WTC11 (cell line): Measurements from ENCODE around the gene DOC2A. TPM values are rescaled to one million over a fixed set of nuclear protein-coding genes. Genes with fewer than 3 reads are reported as not detected.

ENCODE experiments used
- ATAC-seq: fragments of 200-7000 bp; cut with Tn5 transposase; 2 replicates; pipeline ENCODE4 v1.10.0; 2021; ENCODE audit warnings: mild to moderate bottlenecking, moderate library complexity
- CTCF ChIA-PET: fragments of 300-600 bp; sonication (Branson Sonifier 250); formaldehyde crosslinking; loops from one replicate; lab custom pipeline; 2021; ENCODE audit warnings: antibody characterized with exemption; lab: Charles Lee
- POLR2A ChIA-PET: fragments of 350-600 bp; sonication (Branson Sonifier 250); formaldehyde crosslinking; loops from one replicate; lab custom pipeline; 2021; ENCODE audit warnings: antibody characterized with exemption; lab: Charles Lee
- DNase-seq: peaks from one replicate; pipeline ENCODE4 v3.0.0; 2021; ENCODE audit warnings: low spot score
- H3K27ac Mint-ChIP-seq: 2 replicates; pipeline ENCODE4 v1.8.0; 2021; ENCODE audit warnings: mixed read lengths
- H3K27me3 Mint-ChIP-seq: 2 replicates; pipeline ENCODE4 v1.8.0; 2021; ENCODE audit warnings: low read depth, mild to moderate bottlenecking, moderate library complexity, mixed read lengths
- H3K36me3 Mint-ChIP-seq: 2 replicates; pipeline ENCODE4 v1.8.0; 2021; ENCODE audit warnings: mixed read lengths
- H3K4me1 Mint-ChIP-seq: 2 replicates; pipeline ENCODE4 v1.8.0; 2022; ENCODE audit warnings: mixed read lengths
- H3K4me3 Mint-ChIP-seq: 2 replicates; pipeline ENCODE4 v1.8.0; 2021; ENCODE audit warnings: mild to moderate bottlenecking, moderate library complexity, mixed read lengths
- H3K9me3 Mint-ChIP-seq: 2 replicates; pipeline ENCODE4 v1.8.0; 2021; ENCODE audit warnings: mixed read lengths
- CREM ChIP-seq: sonication (generic); formaldehyde crosslinking; IDR thresholded peaks from 2 replicates; pipeline ENCODE4 v1.8.1; 2022; ENCODE audit warnings: mild to moderate bottlenecking, missing genetic modification reagents, moderate library complexity
- ETV6 ChIP-seq: sonication (generic); formaldehyde crosslinking; IDR thresholded peaks from 2 replicates; pipeline ENCODE4 v1.8.1; 2022; ENCODE audit warnings: mild to moderate bottlenecking, missing genetic modification reagents
- GABPB1 ChIP-seq: sonication (generic); formaldehyde crosslinking; IDR thresholded peaks from 2 replicates; pipeline ENCODE4 v1.8.1; 2023; ENCODE audit warnings: mild to moderate bottlenecking, missing genetic modification reagents
- KAT7 ChIP-seq: sonication (generic); formaldehyde crosslinking; IDR thresholded peaks from 2 replicates; pipeline ENCODE4 v1.8.1; 2023; ENCODE audit warnings: missing genetic modification reagents, mild to moderate bottlenecking, borderline replicate concordance
- NFATC4 ChIP-seq: fragments of 250-450 bp; sonication (Bioruptor Pico); IDR thresholded peaks from 2 replicates; pipeline ENCODE4 v1.9.0; 2021; ENCODE audit warnings: mild to moderate bottlenecking
- NFYB ChIP-seq: sonication (generic); formaldehyde crosslinking; conservative IDR thresholded peaks from 2 replicates; pipeline ENCODE4 v1.8.0; 2022; ENCODE audit warnings: low read depth, missing genetic modification reagents
- TCF7 ChIP-seq: sonication (generic); formaldehyde crosslinking; IDR thresholded peaks from 2 replicates; pipeline ENCODE4 v1.8.0; 2022; ENCODE audit warnings: mild to moderate bottlenecking, low read depth, missing genetic modification reagents, moderate library complexity
- TEAD4 ChIP-seq: sonication (generic); formaldehyde crosslinking; IDR thresholded peaks from 2 replicates; pipeline ENCODE4 v1.8.0; 2022; ENCODE audit warnings: mild to moderate bottlenecking, missing genetic modification reagents
- total RNA-seq: library from RNA; stranded (reverse); gene quantifications from 3 replicates; pipeline ENCODE4 v1.2.3, GENCODE V29; 2021
- TF ChIP-seq, protein P1 (sequence below): sonication (generic); formaldehyde crosslinking; IDR thresholded peaks from 2 replicates; pipeline ENCODE4 v1.8.0; 2023; ENCODE audit warnings: missing genetic modification reagents, mild to moderate bottlenecking, borderline replicate concordance
- TF ChIP-seq, protein P2 (sequence below): sonication (generic); formaldehyde crosslinking; IDR thresholded peaks from 2 replicates; pipeline ENCODE4 v1.8.0; 2023; ENCODE audit warnings: missing genetic modification reagents
- TF ChIP-seq, protein P3 (sequence below): sonication (generic); formaldehyde crosslinking; IDR thresholded peaks from 2 replicates; pipeline ENCODE4 v1.8.1; 2023; ENCODE audit warnings: mild to moderate bottlenecking, missing genetic modification reagents
- TF ChIP-seq, protein P4 (sequence below): fragments of 200-600 bp; IDR thresholded peaks from 2 replicates; pipeline ENCODE4 v1.8.0; 2022; ENCODE audit warnings: antibody characterized with exemption
- TF ChIP-seq, protein P5 (sequence below): sonication (generic); formaldehyde crosslinking; IDR thresholded peaks from 2 replicates; pipeline ENCODE4 v1.8.0; 2023; ENCODE audit warnings: mild to moderate bottlenecking, missing genetic modification reagents
- TF ChIP-seq, protein P6 (sequence below): sonication (generic); formaldehyde crosslinking; IDR thresholded peaks from 2 replicates; pipeline ENCODE4 v1.8.1; 2022; ENCODE audit warnings: mild to moderate bottlenecking, missing genetic modification reagents, moderate library complexity, borderline replicate concordance

Gene DOC2A
- total RNA-seq, 1 experiment from 2014 or later, result 10.8 TPM

DNA sequence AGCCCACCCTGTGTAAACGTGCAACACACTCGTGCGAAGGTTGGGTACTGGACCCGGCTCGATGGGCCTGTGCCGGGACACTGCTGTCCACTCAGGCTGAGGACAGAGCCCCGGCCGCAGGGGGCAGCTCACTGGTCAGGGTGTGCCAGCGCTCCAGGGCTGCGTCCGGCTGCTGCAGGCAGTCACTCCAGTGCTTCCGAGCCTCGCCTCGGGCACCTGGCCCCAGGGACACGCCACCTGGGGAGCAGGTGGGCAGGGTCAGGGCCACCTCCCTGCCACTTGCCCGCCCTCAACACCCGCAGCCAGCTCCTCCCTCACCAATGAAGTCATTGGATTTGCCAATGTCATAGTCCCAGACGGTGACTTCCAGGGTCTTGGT, 4.7 kb downstream of the DOC2A start:
- Mint-ChIP-seq H3K27me3 (peaks cover 11% of the 10 kb centered on the region), H3K27ac (no peak overlapping the region), H3K36me3 (peaks cover 9% of the 10 kb centered on the region), H3K4me1 (peaks cover 15% of the 10 kb centered on the region)
- ATAC-seq (no peak), DNase-seq (no peak)
- no peak for TF ChIP-seq TEAD4
- TF ChIP-seq, protein P1, sequence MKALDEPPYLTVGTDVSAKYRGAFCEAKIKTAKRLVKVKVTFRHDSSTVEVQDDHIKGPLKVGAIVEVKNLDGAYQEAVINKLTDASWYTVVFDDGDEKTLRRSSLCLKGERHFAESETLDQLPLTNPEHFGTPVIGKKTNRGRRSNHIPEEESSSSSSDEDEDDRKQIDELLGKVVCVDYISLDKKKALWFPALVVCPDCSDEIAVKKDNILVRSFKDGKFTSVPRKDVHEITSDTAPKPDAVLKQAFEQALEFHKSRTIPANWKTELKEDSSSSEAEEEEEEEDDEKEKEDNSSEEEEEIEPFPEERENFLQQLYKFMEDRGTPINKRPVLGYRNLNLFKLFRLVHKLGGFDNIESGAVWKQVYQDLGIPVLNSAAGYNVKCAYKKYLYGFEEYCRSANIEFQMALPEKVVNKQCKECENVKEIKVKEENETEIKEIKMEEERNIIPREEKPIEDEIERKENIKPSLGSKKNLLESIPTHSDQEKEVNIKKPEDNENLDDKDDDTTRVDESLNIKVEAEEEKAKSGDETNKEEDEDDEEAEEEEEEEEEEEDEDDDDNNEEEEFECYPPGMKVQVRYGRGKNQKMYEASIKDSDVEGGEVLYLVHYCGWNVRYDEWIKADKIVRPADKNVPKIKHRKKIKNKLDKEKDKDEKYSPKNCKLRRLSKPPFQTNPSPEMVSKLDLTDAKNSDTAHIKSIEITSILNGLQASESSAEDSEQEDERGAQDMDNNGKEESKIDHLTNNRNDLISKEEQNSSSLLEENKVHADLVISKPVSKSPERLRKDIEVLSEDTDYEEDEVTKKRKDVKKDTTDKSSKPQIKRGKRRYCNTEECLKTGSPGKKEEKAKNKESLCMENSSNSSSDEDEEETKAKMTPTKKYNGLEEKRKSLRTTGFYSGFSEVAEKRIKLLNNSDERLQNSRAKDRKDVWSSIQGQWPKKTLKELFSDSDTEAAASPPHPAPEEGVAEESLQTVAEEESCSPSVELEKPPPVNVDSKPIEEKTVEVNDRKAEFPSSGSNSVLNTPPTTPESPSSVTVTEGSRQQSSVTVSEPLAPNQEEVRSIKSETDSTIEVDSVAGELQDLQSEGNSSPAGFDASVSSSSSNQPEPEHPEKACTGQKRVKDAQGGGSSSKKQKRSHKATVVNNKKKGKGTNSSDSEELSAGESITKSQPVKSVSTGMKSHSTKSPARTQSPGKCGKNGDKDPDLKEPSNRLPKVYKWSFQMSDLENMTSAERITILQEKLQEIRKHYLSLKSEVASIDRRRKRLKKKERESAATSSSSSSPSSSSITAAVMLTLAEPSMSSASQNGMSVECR, result no peak
- TF ChIP-seq, protein P2, sequence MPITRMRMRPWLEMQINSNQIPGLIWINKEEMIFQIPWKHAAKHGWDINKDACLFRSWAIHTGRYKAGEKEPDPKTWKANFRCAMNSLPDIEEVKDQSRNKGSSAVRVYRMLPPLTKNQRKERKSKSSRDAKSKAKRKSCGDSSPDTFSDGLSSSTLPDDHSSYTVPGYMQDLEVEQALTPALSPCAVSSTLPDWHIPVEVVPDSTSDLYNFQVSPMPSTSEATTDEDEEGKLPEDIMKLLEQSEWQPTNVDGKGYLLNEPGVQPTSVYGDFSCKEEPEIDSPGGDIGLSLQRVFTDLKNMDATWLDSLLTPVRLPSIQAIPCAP (CRISPR knock-in tag), result no peak
- TF ChIP-seq NFATC4 (CRISPR knock-in tag), result no peak
- no peak for TF ChIP-seq CREM
- TF ChIP-seq, protein P3, sequence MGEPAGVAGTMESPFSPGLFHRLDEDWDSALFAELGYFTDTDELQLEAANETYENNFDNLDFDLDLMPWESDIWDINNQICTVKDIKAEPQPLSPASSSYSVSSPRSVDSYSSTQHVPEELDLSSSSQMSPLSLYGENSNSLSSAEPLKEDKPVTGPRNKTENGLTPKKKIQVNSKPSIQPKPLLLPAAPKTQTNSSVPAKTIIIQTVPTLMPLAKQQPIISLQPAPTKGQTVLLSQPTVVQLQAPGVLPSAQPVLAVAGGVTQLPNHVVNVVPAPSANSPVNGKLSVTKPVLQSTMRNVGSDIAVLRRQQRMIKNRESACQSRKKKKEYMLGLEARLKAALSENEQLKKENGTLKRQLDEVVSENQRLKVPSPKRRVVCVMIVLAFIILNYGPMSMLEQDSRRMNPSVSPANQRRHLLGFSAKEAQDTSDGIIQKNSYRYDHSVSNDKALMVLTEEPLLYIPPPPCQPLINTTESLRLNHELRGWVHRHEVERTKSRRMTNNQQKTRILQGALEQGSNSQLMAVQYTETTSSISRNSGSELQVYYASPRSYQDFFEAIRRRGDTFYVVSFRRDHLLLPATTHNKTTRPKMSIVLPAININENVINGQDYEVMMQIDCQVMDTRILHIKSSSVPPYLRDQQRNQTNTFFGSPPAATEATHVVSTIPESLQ (CRISPR knock-in tag), result no peak
- no peak for TF ChIP-seq NFYB (CRISPR knock-in tag)
- TF ChIP-seq, all 79 proteins: peak for 0
- POLR2A ChIA-PET, result no interaction called here
- Mint-ChIP-seq H3K9me3 (no peaks in the 10 kb centered on the region), H3K4me3 (no peak overlapping the region)
- CTCF ChIA-PET, result interaction anchor here (0.6 to 2.4 kb wide), 15 partner anchors 8 to 315 kb away, joined by 3 to 24 read pairs (median 4); partner anchors contain the start of genes KIF22, PAGR1, TAOK2 and TLCD3B

DNA sequence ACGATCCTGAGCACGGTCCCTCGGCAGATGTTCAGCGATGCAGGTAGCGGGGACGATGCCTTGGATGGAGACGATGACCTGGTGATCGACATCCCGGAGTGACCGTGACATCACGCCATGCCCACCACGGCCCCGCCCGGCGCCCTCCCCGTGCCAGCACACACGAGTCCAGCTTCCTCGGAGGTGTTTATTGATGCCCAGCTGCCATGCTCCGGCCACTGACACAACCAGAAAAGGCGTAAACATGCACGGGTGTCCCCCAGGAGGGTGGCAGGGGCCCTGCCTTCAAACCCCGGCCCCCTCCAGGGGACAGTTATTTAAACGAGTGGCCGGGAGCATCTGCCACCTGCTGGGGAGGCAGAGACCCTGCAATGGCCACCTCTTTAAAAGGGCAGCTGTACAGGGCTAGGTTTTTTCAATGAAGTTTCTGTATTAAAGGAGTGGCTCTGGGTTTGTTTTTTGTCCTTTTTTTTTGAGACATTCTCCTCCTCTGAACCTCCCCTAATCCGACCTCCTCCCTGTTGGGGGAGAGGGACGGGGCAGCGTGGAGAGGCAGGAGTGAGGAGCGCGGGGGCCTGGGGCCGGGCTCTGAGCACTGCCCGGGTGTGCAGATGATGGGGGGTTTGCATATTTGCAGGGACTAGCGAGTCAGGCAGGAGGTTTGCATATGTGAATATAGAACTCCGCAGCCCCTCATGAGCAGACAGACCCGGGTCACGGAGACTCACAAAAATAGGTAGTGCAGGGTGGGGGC, 5.3 kb downstream of the DOC2A start:
- peaks cover 16% of the 10 kb centered on the region for H3K4me1 Mint-ChIP-seq
- H3K36me3 Mint-ChIP-seq, result peaks cover 9% of the 10 kb centered on the region
- H3K27ac Mint-ChIP-seq, result no peak overlapping the region
- TF ChIP-seq, protein P4, sequence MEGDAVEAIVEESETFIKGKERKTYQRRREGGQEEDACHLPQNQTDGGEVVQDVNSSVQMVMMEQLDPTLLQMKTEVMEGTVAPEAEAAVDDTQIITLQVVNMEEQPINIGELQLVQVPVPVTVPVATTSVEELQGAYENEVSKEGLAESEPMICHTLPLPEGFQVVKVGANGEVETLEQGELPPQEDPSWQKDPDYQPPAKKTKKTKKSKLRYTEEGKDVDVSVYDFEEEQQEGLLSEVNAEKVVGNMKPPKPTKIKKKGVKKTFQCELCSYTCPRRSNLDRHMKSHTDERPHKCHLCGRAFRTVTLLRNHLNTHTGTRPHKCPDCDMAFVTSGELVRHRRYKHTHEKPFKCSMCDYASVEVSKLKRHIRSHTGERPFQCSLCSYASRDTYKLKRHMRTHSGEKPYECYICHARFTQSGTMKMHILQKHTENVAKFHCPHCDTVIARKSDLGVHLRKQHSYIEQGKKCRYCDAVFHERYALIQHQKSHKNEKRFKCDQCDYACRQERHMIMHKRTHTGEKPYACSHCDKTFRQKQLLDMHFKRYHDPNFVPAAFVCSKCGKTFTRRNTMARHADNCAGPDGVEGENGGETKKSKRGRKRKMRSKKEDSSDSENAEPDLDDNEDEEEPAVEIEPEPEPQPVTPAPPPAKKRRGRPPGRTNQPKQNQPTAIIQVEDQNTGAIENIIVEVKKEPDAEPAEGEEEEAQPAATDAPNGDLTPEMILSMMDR, result peak; percentile 50; the same call in 1 of the 2 replicates
- no peak for TF ChIP-seq KAT7 (CRISPR knock-in tag)
- DNase-seq (no peak), ATAC-seq (peak; percentile 14)
- H3K4me3 Mint-ChIP-seq, result no peak overlapping the region
- H3K27me3 Mint-ChIP-seq, result peaks cover 10% of the 10 kb centered on the region
- POLR2A ChIA-PET, result no interaction called here
- H3K9me3 Mint-ChIP-seq, result no peaks in the 10 kb centered on the region
- CTCF ChIA-PET, result interaction anchor here (0.6 to 2.4 kb wide), 16 partner anchors 8 to 314 kb away, joined by 3 to 24 read pairs (median 4); partner anchors contain the start of genes KIF22, PAGR1, TAOK2 and TLCD3B

DNA sequence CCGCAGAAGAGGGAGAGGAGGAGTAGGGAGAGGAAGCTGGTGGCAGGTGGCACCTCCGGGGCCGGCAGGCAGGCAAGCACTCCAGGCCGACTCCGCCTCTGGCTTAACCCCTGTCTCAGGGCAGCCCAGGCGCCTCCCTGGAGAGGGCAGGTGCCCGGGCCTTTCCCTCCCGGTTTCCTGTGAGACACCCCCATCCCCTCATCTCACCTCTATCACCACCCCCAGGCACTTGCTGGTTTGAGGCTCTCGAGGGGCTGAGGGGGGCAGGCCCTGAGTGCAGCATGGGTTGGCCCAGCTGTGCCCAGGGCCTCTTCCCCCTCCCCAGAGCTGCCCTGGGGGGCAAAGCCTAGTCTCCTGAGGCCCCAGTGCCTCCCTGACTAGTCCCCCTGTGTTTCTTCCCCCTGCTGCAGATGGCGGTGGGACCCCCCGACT, 6.0 kb downstream of the DOC2A start:
- H3K27me3 Mint-ChIP-seq, result peaks cover 4% of the 10 kb centered on the region; the same call in 1 of the 2 replicates
- CTCF ChIA-PET, result interaction anchor here (0.8 to 2.4 kb wide), 6 partner anchors 27 to 105 kb away, joined by 3 to 24 read pairs (median 5); partner anchors contain the start of genes ASPHD1, SEZ6L2, TAOK2 and TLCD3B
- DNase-seq (no peak), ATAC-seq (no peak)
- H3K4me1 Mint-ChIP-seq, result peaks cover 18% of the 10 kb centered on the region
- H3K9me3 Mint-ChIP-seq, result no peaks in the 10 kb centered on the region
- H3K27ac Mint-ChIP-seq, result no peak overlapping the region
- POLR2A ChIA-PET, result no interaction called here
- no peak overlapping the region for H3K4me3 Mint-ChIP-seq
- peaks cover 9% of the 10 kb centered on the region for H3K36me3 Mint-ChIP-seq
- TF ChIP-seq TCF7 (CRISPR knock-in tag), result no peak
- no peak for TF ChIP-seq ETV6 (CRISPR knock-in tag)
- no peak for TF ChIP-seq TEAD4
- no peak for TF ChIP-seq GABPB1 (CRISPR knock-in tag)
- TF ChIP-seq, protein P5, sequence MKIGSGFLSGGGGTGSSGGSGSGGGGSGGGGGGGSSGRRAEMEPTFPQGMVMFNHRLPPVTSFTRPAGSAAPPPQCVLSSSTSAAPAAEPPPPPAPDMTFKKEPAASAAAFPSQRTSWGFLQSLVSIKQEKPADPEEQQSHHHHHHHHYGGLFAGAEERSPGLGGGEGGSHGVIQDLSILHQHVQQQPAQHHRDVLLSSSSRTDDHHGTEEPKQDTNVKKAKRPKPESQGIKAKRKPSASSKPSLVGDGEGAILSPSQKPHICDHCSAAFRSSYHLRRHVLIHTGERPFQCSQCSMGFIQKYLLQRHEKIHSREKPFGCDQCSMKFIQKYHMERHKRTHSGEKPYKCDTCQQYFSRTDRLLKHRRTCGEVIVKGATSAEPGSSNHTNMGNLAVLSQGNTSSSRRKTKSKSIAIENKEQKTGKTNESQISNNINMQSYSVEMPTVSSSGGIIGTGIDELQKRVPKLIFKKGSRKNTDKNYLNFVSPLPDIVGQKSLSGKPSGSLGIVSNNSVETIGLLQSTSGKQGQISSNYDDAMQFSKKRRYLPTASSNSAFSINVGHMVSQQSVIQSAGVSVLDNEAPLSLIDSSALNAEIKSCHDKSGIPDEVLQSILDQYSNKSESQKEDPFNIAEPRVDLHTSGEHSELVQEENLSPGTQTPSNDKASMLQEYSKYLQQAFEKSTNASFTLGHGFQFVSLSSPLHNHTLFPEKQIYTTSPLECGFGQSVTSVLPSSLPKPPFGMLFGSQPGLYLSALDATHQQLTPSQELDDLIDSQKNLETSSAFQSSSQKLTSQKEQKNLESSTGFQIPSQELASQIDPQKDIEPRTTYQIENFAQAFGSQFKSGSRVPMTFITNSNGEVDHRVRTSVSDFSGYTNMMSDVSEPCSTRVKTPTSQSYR, result no peak
- TF ChIP-seq, protein P6, sequence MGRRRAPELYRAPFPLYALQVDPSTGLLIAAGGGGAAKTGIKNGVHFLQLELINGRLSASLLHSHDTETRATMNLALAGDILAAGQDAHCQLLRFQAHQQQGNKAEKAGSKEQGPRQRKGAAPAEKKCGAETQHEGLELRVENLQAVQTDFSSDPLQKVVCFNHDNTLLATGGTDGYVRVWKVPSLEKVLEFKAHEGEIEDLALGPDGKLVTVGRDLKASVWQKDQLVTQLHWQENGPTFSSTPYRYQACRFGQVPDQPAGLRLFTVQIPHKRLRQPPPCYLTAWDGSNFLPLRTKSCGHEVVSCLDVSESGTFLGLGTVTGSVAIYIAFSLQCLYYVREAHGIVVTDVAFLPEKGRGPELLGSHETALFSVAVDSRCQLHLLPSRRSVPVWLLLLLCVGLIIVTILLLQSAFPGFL (CRISPR knock-in tag), result no peak
